Measurements from ENCODE around the gene PSD.

Gene PSD

DNA sequence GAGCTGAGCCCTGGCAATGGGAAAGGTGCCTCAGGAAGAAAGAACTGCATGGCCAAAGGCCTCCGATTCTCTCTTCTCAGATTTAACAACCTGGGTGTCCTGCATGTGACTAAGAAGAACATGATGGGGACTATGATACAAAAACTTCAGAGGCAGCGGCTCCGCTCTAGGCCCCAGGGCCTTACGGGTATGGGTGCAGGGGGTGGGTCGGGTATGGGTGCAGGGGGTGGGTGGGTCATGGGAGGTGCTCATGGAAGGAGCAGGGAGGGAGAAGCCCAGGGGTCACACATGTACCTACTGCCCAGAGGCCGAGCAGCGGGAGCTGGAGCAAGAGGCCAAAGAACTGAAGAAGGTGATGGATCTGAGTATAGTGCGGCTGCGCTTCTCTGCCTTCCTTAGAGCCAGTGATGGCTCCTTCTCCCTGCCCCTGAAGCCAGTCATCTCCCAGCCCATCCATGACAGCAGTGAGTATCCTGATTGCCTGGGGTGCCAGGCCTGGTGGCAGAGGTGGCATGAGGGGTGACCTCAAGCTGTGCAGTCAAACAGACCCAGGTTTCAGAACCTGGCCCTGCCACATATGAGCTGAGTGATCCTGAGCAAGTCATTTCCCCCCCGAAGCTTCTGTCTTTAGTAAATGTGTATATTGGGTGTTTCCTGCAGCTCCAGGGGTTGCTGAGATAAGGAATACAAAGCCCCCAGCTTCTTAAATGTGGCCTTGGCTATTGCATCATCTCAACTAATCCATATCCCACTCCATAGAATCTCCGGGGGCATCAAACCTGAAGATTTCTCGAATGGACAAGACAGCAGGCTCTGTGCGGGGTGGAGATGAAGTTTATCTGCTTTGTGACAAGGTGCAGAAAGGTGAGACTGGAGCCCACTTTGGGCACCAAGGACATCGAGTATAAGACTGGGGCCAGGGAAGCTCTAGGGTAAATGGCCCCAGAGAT lies 21.1 kb downstream of the PSD start:
- Histone ChIP-seq H4K20me1 (ENCODE audit: insufficient read depth, low read length) (peaks cover 13% of the 10 kb centered on the region), H3K4me2 (ENCODE audit: low read length) (peak overlapping the region; percentile 95), H3K9me3 (ENCODE audit: insufficient read depth, low read length) (no peaks in the 10 kb centered on the region), H3K27ac (ENCODE audit: low read length) (peak overlapping the region; percentile 97; the same call in 1 of the 2 replicates), H3K79me2 (ENCODE audit: low read length) (peaks cover 45% of the 10 kb centered on the region), H3K4me3 (ENCODE audit: low read length) (peak overlapping the region; percentile 93; the same call in 1 of the 2 replicates), H3K27me3 (ENCODE audit: low read depth, low read length) (no peaks in the 10 kb centered on the region), H3K4me1 (ENCODE audit: low read length) (peaks cover 43% of the 10 kb centered on the region), H2AFZ (ENCODE audit: low read depth, low read length) (no peak overlapping the region), H3K36me3 (replicated peaks; ENCODE audit: low read depth, low read length) (peaks cover 45% of the 10 kb centered on the region), H3K9ac (ENCODE audit: low read length) (peak overlapping the region; percentile 99; the same call in 1 of the 2 replicates)
- no peak for TF ChIP-seq EZH2phosphoT487 (IDR thresholded peaks at IDR 0.05; ENCODE audit: low read depth)
- TF ChIP-seq, protein P1, sequence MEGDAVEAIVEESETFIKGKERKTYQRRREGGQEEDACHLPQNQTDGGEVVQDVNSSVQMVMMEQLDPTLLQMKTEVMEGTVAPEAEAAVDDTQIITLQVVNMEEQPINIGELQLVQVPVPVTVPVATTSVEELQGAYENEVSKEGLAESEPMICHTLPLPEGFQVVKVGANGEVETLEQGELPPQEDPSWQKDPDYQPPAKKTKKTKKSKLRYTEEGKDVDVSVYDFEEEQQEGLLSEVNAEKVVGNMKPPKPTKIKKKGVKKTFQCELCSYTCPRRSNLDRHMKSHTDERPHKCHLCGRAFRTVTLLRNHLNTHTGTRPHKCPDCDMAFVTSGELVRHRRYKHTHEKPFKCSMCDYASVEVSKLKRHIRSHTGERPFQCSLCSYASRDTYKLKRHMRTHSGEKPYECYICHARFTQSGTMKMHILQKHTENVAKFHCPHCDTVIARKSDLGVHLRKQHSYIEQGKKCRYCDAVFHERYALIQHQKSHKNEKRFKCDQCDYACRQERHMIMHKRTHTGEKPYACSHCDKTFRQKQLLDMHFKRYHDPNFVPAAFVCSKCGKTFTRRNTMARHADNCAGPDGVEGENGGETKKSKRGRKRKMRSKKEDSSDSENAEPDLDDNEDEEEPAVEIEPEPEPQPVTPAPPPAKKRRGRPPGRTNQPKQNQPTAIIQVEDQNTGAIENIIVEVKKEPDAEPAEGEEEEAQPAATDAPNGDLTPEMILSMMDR (IDR thresholded peaks at IDR 0.05; ENCODE audit: low read depth, low read length) = no peak

DNA sequence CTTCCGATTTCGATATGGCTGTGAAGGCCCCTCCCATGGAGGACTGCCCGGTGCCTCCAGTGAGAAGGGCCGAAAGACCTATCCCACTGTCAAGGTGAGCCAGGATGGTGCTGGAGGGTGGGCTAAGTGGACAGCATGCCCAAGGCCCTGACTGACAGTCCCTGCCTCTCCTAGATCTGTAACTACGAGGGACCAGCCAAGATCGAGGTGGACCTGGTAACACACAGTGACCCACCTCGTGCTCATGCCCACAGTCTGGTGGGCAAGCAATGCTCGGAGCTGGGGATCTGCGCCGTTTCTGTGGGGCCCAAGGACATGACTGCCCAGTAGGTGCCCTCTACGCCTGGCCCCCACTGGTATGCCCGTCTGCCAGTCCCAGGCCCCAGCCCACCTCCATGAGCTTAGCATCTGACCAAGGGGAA lies 21.8 kb downstream of the PSD start:
- H3K27ac ChIP-seq (ENCODE audit: low read length) = peak overlapping the region; percentile 97
- no peak for TF ChIP-seq EZH2phosphoT487 (IDR thresholded peaks at IDR 0.05; ENCODE audit: low read depth)
- TF ChIP-seq, protein P1 (IDR thresholded peaks at IDR 0.05; ENCODE audit: low read depth, low read length) = no peak

DNA sequence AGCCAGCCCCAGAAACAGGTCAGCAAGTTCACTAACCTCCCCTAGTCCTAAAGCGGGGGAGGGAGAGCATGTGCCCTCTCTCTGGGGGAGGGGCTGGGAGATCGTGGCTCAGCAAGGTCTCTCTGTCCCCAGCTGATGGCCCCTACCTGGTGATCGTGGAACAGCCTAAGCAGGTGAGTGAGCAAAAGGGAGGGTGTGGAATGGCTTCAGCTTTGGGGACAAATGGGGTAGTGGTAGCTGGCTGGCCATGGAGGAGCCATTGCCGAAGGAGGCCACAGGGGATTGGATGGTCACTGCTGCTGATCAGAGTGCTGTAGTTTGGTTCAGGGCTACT lies 22.3 kb downstream of the PSD start:
- peak overlapping the region; percentile 93 for H3K4me3 ChIP-seq (ENCODE audit: low read length)
- peak overlapping the region; percentile 95 for H3K4me2 ChIP-seq (ENCODE audit: low read length)
- peak overlapping the region; percentile 97 for H3K27ac ChIP-seq (ENCODE audit: low read length)
- no peaks in the 10 kb centered on the region for H3K27me3 ChIP-seq (ENCODE audit: low read depth, low read length)
- peak overlapping the region; percentile 99 for H3K9ac ChIP-seq (ENCODE audit: low read length)
- TF ChIP-seq, protein P1 (IDR thresholded peaks at IDR 0.05; ENCODE audit: low read depth, low read length) = no peak
- TF ChIP-seq EZH2phosphoT487 (IDR thresholded peaks at IDR 0.05; ENCODE audit: low read depth) = no peak
- H2AFZ ChIP-seq (ENCODE audit: low read depth, low read length) = no peak overlapping the region
- peaks cover 10% of the 10 kb centered on the region for H4K20me1 ChIP-seq (ENCODE audit: insufficient read depth, low read length)
- peaks cover 45% of the 10 kb centered on the region for H3K79me2 ChIP-seq (ENCODE audit: low read length)
- H3K4me1 ChIP-seq (ENCODE audit: low read length) = peaks cover 43% of the 10 kb centered on the region
- H3K36me3 ChIP-seq (replicated peaks; ENCODE audit: low read depth, low read length) = peaks cover 42% of the 10 kb centered on the region
- no peaks in the 10 kb centered on the region for H3K9me3 ChIP-seq (ENCODE audit: insufficient read depth, low read length)

More for the DNA sequence above, 21.8 kb downstream of the PSD start:
- Histone ChIP-seq H3K9ac (ENCODE audit: low read length) (peak overlapping the region; percentile 99), H2AFZ (ENCODE audit: low read depth, low read length) (no peak overlapping the region), H3K4me1 (ENCODE audit: low read length) (peaks cover 43% of the 10 kb centered on the region), H3K79me2 (ENCODE audit: low read length) (peaks cover 45% of the 10 kb centered on the region), H3K36me3 (replicated peaks; ENCODE audit: low read depth, low read length) (peaks cover 45% of the 10 kb centered on the region), H3K27me3 (ENCODE audit: low read depth, low read length) (no peaks in the 10 kb centered on the region), H3K9me3 (ENCODE audit: insufficient read depth, low read length) (no peaks in the 10 kb centered on the region), H3K4me2 (ENCODE audit: low read length) (peak overlapping the region; percentile 95), H4K20me1 (ENCODE audit: insufficient read depth, low read length) (peaks cover 13% of the 10 kb centered on the region), H3K4me3 (ENCODE audit: low read length) (peak overlapping the region; percentile 93)
